Ramos (cell line): Measurements from ENCODE around the gene PHETA2.
"Not testable (repeated sequence)": the region's sequence is repeated elsewhere in the genome, so short reads cannot be mapped to it uniquely, and the experiment has no call there.

Experiments
- in situ Hi-C: fragments of 300-500 bp; cut with MboI; formaldehyde crosslinking; loops from one replicate; pipeline ENCODE4 v1.14.3; 2022; ENCODE audit warnings: low sequenced_read_pairs; ENCODE audit not compliant: unreplicated experiment

PHETA2 gene

GRCh38 chr22:42091455-42091782 is 17.4 kb downstream of the PHETA2 start:
- in situ Hi-C loops, result loop anchor here (25.0 kb wide), 1 partner anchor 279 kb away; the partner anchor contains the start of gene CCDC134

DNA sequence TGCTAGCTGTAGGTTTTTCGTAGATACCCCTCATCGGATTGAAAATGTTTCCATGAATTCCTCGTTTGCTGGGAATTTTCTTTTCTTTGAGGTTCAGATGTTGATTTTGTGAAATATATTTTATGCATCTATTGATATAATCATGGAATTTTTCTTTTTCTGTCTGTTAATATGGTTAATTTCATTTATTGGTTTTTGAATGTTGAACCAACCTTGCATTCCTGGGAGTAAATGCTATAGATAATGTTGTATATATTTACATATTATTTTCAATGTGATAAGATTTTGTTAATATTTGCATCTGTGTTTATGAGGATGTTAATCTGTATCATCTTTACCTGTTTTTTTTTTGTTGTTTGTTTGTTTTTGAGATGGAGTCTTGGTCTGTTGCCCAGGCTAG is 27.2 kb downstream of the PHETA2 start:
- in situ Hi-C loops, result no loop called here

DNA sequence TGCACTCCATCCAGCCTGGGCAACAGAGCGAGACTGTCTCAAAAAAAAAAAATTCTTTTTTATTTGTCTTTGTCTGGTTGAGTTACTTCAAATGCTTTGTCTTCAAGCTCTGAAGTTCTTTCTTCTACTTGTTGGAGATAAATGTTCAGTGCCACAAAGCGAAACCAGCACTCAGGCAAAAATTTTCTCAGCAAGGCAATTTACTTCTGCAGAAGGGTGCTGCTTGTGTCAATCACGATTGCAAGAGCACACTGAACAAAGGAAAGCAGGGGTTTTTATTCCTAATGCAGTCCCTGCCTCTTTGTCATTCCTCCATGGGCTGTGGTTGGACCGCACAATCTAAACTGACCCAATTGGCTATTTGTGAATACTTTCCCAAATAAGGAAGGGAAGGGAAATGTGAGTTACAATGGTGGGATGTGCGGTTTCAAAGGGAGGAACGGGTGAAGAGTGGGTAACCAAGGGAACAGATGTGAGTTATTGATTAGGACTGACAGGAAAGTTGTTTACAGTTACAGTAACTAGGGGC is 30.3 kb downstream of the PHETA2 start:
- in situ Hi-C loops, result not testable (repeated sequence)

DNA sequence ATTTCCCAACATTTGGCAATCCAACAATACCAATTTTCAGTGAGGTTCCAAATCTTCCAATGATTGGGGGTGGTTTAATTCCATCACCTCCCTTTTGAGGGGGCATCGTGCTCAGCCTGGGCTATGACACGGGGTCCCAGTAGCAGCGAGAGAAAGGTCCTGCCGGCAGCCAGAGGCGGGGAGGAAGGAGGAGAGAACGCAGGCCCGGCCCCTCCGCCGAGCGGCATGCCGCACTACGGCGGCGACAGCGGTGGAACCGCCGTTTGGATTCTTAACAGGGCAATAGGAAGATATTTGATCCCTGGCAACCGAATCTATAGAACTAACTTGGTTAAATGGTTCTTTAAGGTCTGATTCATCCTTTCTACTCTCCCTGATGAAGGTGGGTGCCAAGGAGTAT is 34.8 kb downstream of the PHETA2 start:
- in situ Hi-C loops, result no loop called here

- in situ Hi-C loops, result loop anchor here (10.0 kb wide), 1 partner anchor 147 kb away; the partner anchor contains the start of gene SEPTIN3
Measured at GRCh38 chr22:42111798-42112197, 37.8 kb downstream of the PHETA2 start.

GRCh38 chr22:42112793-42113192 is 38.7 kb downstream of the PHETA2 start:
- in situ Hi-C loops, result loop anchor here (10.0 kb wide), 1 partner anchor 148 kb away; the partner anchor contains the start of gene SEPTIN3

DNA sequence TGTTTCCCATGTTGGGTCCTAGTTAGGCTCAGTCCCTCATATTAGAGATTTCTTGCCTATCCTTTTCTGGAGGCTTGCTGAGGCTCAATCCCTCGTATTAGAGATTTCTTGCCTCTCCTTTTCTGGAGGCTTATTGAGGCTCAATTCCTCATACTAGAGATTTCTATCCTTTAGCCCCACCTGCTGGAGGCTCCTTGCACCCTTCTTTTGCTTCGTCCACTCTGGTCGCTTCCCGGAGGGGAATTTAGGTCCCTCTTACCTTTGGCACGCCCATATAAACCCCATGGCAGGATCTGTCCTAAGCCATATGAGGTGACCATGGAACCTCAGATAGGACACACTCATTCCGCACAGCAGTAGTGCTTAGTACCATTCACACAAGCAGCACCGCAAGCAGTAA is 40.7 kb downstream of the PHETA2 start:
- in situ Hi-C loops, result loop anchor here (10.0 kb wide), 1 partner anchor 150 kb away; the partner anchor contains the start of gene SEPTIN3

- in situ Hi-C loops, result loop anchor here (10.0 kb wide), 1 partner anchor 151 kb away; the partner anchor contains the start of gene SEPTIN3
Measured at GRCh38 chr22:42115420-42115830, 41.4 kb downstream of the PHETA2 start.

DNA sequence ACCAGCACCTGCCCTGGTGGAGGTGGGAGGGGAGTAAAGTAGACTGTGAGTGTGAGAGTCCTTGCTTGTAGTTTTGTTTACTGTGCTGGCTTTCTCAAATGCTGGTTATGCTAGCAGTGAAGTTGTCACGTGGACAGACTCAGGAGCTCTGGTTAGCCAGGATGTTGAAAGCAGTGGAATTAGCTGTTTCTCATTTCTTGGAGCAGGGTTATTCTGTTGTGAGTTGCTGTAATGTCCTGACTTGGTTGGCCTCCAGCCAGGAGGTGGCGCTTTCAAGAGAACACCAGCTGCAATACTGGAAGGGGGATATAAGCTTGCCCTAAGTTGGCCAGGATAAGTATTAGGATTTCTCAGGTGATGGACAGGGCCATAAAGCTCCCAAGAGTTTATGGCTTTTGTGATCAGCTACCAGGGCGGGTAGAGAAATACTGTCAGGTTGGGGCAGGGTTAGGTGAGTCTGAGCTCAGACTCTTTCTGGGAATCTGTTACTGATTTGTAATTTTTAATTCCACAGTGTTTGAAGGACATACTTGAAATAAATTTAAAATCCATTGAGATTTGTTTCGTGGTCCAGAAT is 42.9 kb downstream of the PHETA2 start:
- in situ Hi-C loops, result loop anchor here (10.0 kb wide), 1 partner anchor 152 kb away; the partner anchor contains the start of gene SEPTIN3

DNA sequence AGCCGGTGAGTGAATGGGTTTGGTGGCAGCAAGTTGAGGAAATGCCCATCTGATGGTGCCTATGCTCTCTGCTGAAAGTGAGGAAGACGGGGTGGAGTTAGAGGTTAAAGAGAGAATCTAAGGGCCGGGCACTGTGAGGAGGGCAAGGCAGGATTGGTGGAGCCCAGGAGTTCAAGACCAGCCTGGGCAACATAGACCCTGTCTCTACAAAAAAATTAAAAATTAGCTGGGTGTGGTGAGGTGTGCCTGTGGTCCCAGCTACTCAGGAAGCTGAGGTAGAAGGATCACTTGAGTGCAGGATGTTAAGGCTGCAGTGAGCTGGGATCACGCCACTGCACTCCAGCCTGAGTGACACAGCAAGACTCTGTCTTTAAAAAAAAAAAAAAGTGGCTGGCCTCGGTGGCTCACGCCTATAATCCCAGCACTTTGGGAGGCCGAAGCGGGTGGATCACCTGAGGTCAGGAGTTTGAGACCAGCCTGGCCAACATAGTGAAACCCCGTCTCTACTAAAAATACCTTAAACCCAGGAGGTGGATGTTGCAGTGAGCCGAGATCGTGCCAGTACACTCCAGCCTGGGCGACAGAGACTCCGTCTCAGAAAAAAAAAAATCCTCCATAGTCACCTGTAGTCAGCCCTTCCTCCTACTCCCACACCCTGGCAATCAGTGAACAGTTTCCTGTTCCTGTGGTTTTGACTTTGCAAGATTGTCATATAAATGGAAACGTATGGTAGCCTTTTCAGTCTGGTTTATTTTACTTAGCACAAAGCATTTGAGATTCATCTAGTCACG is 46.4 kb downstream of the PHETA2 start:
- in situ Hi-C loops, result not testable (repeated sequence)

DNA sequence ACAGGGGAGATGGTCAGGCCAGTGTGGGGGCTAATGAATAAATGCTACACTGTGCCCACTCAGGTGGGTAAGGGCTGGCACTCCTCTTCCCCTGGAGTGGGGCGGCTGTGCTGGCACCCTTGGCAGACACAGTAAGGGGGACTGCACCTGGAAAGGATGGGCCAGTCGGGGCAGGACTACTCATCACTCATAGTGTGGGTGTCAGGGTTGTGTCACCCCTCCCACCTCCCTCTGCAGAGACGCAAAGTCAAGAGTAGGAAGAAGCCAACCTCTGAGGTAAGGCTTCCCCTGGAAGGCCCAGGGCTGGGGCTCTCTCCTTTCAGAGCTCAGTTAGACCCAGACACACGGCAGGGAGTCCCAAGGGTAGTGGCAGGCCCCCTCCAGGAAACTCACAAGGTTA is 49.5 kb downstream of the PHETA2 start:
- in situ Hi-C loops, result not testable (repeated sequence)

DNA sequence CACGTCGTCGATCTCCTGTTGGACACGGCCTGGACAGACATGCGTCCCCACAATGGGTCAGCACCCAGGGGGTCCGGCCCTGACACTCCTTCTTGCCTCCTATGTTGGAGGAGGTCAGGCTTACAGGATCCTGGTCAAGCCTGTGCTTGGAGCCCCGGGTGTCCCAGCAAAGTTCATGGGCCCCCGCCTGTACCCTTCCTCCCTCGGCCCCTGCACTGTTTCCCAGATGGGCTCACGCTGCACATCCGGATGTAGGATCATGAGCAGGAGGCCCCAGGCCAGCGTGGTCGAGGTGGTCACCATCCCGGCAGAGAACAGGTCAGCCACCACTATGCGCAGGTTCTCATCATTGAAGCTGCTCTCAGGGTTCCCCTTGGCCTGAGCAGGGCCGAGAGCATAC is 53.6 kb downstream of the PHETA2 start:
- in situ Hi-C loops, result no loop called here

DNA sequence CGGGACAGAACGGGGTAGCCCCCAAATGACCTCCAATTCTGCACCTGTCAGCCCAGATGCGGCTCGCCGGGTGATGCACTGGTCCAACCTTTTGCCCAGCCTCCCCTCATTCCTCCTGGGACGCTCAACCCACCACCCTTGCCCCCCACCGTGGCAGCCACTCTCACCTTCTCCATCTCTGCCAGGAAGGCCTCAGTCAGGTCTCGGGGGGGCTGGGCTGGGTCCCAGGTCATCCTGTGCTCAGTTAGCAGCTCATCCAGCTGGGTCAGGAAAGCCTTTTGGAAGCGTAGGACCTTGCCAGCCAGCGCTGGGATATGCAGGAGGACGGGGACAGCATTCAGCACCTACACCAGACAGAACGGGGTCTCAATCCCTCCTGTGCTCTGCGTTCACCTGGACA is 54.0 kb downstream of the PHETA2 start:
- in situ Hi-C loops, result not testable (repeated sequence)
